ENCODE data around the gene S100A7A. TPM values are rescaled to one million over a fixed set of nuclear protein-coding genes. Genes with fewer than 3 reads are reported as not detected.

The S100A7A gene
- total RNA-seq, 3 donors from 2014 or later, result not detected

- no peak overlapping the region for H3K4me3 ChIP-seq
- H3K9me3 ChIP-seq, result peaks cover 3% of the 10 kb centered on the region
- H3K36me3 ChIP-seq (ENCODE audit: low read depth), result no peaks in the 10 kb centered on the region
- intact Hi-C loops (cut with DNase I, micrococcal nuclease), result no loop called here
- no peak for ATAC-seq
- no peak for DNase-seq
- H3K4me1 ChIP-seq (ENCODE audit: low read depth), result no peaks in the 10 kb centered on the region
- no peak for TF ChIP-seq CTCF (IDR thresholded peaks at IDR 0.05)
Measured at GRCh38 chr1:153384958-153385580, 31.3 kb upstream of the S100A7A start.

- no peak for TF ChIP-seq CTCF (IDR thresholded peaks at IDR 0.05)
- Histone ChIP-seq H3K9me3 (peaks cover 3% of the 10 kb centered on the region), H3K36me3 (ENCODE audit: low read depth) (no peaks in the 10 kb centered on the region), H3K4me1 (ENCODE audit: low read depth) (no peaks in the 10 kb centered on the region), H3K4me3 (no peak overlapping the region)
- ATAC-seq (peak; percentile 37), DNase-seq (peak in 1 of 3 donors; percentile 28)
- intact Hi-C loops (cut with DNase I, micrococcal nuclease), result no loop called here
Measured at GRCh38 chr1:153386500-153386901, 29.8 kb upstream of the S100A7A start.

- no peaks in the 10 kb centered on the region for H3K36me3 ChIP-seq (ENCODE audit: low read depth)
- no peaks in the 10 kb centered on the region for H3K4me1 ChIP-seq (ENCODE audit: low read depth)
- DNase-seq (no peak), ATAC-seq (no peak)
- intact Hi-C loops (cut with DNase I, micrococcal nuclease), result no loop called here
- H3K4me3 ChIP-seq, result no peak overlapping the region
- H3K9me3 ChIP-seq, result no peaks in the 10 kb centered on the region
- no peak for TF ChIP-seq CTCF (IDR thresholded peaks at IDR 0.05)
Measured at GRCh38 chr1:153387001-153387400, 29.3 kb upstream of the S100A7A start.

GRCh38 chr1:153387785-153388184, 28.5 kb upstream of the S100A7A start:
- Histone ChIP-seq H3K9me3 (no peaks in the 10 kb centered on the region), H3K4me1 (ENCODE audit: low read depth) (no peaks in the 10 kb centered on the region), H3K4me3 (no peak overlapping the region), H3K36me3 (ENCODE audit: low read depth) (no peaks in the 10 kb centered on the region)
- intact Hi-C loops (cut with DNase I, micrococcal nuclease), result no loop called here
- ATAC-seq (no peak), DNase-seq (no peak)
- TF ChIP-seq CTCF (IDR thresholded peaks at IDR 0.05), result no peak

- no peak for TF ChIP-seq CTCF (IDR thresholded peaks at IDR 0.05)
- intact Hi-C loops (cut with DNase I, micrococcal nuclease), result no loop called here
- DNase-seq (no peak), ATAC-seq (no peak)
- Histone ChIP-seq H3K9me3 (no peaks in the 10 kb centered on the region), H3K4me3 (no peak overlapping the region), H3K36me3 (ENCODE audit: low read depth) (no peaks in the 10 kb centered on the region), H3K4me1 (ENCODE audit: low read depth) (no peaks in the 10 kb centered on the region)
Measured at GRCh38 chr1:153389401-153389800, 26.9 kb upstream of the S100A7A start.

Data from mucosa of descending colon (tissue), 3 donors.